NCI-H82 treated with DMSO at 0.1 percent for 48 hours (cell line): Measurements from ENCODE around the gene C16orf89.
A peak's percentile ranks its signal among the peaks of the same experiment; 100 is the strongest.

ENCODE experiments used
- DNase-seq: peaks from one replicate; lab custom pipeline; 2025; ENCODE audit not compliant: unreplicated experiment; lab: John Stamatoyannopoulos, UW

C16orf89 gene

DNA sequence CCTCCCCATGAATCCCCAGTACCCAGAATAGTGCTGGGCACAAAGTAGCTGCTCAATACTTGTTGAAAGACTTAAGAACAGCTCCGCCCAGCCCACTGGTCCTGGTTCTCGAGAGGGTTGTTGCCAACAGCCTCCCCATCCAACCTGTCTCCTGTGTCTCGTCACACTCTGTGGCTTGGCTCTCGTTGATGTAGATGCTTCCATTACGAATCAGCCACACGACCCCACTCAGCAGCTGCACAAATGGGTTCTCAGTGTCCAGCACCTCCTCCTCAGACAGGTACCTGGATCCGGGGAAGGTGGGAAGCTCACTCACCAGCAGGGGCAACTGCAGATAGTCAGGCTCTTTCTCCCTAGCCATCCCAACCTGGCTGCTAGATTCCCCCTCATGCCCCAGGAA is 34.2 kb downstream of the C16orf89 start:
- no peak for DNase-seq

DNA sequence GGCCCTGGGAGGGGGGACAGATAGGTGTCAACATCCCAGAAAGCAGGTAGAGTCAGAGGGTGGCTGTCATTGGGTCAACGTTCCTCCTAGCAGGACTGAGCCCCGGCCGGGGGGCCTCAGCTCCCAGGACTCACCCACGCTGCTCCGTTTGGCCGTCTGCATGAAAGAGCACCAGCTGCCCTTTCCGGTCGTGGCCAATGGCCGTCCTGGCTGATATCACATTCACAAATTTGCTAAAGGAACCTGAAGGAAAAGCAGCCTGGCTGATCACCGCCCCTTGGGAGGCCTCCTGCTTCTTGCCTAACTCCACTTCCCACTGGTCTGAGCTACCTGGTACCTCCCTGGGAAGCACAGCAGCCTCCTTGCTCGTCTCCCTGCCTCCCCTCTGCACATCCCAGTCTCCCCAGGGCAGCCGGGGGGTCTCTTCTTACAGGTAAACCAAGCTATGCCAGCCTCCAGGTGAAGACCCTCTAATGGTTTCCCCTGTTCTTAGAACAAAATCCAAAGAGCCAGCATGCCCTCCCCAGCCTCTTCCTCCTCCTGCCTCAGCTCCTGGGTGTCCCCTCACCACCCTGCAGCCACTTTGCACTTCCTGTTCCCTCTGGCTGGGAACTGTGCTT is 35.4 kb downstream of the C16orf89 start:
- DNase-seq = no peak

DNA sequence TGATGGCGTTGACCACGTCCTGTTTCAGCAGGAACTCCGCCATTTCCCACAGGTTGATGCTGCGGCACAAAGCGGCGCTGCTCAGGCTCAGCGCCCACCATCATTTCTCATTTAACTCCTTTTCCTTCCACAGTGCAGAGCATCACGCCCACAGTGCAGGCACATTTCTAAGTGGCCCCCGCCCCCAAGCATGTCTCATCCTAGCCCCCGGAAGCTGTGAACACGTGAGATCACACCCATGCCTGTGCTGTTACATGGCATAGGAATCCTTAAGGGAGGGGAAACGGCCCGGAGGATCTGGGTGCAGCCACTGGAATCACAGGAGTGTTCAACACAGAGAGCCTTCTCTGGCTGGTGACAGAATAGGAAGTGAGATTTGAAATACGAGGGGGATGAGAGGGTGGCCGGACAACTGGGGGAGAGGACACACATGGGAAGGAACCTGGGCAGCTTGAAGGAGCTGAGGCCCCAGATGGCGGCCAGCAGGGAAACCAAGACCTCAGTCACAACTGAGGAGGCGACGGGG is 36.7 kb downstream of the C16orf89 start:
- DNase-seq = no peak

DNA sequence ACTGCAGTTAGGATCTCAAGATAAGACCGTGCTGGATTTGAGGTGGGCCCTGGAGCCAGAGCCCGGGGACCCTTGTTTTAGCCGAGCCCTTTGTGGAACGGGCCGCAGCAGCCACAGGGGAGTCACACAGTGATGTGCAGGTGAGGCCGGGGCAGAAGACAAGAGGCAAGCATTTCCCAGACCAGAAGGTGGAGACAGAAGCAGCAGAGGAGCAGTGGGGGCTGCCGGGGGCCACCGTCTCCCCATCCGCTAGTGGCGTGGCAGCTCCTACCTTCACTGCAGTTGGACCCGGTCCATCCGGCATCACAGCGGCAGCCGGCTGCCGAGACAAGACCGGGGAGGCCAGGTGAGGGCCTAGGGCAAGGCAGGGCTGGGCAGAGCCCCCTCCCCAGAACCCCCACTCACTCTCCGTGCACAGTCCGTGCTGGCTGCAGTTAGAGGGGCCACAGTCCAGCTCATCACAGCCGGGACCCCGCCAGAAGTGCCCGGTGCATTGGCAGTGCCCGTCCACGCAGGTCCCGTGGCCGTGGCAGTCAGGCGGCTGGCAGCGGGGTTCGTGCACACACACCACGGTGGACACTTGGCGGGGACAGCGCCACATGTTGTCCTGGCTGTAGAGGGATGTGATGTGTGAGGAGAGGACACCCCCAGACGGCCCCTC is 38.1 kb downstream of the C16orf89 start:
- no peak for DNase-seq

DNA sequence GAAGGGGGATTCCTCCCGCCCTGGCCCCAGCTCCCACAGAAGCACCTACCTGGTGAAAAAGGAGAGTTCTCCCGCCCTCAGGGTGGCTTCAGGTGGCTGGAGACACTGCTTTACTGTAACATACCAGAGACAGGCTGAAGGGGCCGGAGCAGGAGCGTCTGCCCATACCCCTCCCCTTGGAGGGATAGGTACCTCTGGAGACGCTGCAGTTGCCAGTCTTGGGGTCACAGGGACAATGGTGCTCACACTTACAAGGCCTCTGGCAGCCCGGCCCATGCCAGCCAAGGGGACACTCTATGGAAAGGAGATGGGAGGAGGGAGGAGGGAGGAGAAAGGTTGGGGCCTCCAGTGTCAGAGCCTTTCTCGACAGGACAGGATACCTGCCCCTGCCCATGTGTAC is 38.7 kb downstream of the C16orf89 start:
- no peak for DNase-seq

DNA sequence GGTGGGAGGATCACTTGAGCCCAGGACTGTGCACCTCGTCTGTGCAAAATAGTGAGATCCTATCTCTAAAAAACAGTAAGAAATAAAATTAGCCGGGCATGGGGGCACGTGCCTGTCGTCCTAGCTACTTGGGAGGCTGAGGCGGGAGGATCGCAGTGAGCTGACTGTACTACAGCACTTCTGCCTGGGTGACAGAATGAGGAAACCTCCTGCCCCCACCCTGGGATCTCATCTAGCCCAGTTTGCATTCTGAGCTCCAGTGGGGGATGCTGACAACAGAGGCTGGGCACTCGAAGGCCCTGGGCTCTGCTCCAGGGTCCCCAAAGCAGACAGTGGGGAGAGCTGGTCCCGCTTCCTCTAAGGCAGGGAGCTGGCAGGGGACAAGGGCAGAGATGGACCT is 39.1 kb downstream of the C16orf89 start:
- DNase-seq = no peak

DNA sequence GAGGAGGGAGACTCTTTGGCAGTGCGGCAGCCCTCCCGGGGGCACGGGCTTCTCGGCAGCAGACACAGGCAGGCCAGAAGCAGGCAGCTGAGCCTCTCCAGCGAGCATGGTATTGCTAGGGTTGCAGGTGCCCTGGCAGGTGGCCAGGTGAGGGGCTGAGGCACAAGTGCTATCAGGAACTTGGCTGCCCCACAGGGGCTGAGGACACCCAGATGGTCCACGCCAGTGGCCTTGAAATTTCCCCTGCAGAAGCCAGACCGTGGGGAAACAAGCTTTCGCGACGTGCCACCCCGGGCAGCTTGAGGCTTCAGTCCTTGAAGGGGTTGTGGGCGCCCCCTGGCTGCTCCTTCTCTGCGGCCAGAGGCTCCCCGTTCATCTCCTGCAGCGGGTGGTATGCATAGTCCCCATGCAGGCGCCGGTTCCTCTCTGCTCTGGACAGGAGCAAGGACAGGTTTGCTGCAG is 40.6 kb downstream of the C16orf89 start:
- DNase-seq = peak; percentile 18

DNA sequence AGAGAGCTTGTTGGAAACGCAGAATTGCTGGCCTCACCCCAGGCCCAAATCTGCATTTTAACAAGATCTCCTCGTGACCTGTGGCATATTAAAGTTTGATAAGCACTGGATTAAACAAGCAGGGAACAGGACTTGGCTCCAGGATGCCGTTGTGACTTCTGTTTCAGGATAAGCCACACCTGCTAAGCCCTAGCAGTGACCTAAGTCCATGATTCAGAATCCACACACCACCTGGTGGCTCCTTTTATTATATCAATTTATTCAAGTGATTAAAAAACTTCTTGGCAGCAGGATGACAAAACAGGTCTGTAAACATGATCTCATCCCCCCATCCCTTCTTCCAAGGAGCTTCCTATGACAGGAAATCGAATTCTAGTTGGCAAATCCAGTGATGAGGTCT is 41.1 kb downstream of the C16orf89 start:
- DNase-seq = peak; percentile 40

DNA sequence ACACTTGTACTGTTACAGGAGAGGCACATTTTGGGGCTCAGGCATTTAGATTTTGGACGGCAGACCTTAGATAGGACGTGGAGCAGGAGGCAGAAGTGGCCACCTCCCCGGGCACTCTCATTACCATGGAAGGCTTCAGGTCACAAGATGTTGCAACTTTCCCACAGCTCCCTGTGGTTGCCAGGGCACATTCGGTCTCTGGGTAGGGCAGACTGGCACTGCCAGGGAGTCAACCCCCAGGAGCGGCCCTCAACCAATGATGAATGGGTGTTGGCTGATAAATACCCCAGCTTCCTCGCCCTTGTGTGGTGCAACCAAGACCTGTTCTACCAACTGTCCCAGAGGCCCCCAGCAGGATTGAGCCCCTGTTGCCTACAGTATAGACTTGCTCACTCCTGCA is 43.2 kb downstream of the C16orf89 start:
- DNase-seq = no peak

DNA sequence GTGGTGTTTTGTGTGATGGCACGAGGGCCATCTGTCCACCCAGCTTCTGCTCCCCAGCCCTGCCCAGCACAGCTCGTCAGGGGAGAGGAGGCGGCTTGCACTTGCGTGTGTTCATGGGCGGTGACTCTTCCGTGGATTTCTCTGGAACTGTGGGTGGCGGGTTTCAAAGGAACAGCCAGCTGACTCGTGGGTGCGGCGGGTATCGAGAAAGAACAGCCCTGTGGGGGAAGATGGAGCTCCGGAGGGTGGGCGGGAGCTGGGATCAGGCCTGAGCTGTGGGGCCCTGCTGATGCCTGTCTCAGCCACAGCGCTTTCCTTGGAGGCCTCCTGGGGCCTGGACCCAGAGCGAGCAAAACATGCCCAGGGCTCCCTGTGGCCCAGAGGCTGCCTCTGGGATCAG is 45.2 kb downstream of the C16orf89 start:
- DNase-seq = no peak

DNA sequence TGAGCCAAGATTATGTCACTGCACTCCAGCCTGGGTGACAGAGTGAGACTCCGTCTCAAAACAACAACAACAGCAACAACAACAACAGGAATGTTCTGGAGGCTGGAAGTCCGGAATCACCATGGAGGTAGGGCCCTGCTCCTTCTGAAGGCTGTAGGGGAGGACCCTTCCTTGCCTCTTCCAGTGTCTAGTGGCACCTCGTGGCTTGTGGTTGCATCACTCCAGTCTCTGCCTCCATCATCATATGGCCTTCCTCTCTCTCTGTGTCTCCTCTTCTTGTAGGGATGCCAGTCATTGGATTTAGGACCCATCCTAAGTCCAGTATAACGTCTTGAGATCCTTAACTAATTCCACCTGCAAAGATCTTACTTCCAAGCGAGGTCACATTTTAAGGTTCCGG is 46.0 kb downstream of the C16orf89 start:
- DNase-seq = no peak

DNA sequence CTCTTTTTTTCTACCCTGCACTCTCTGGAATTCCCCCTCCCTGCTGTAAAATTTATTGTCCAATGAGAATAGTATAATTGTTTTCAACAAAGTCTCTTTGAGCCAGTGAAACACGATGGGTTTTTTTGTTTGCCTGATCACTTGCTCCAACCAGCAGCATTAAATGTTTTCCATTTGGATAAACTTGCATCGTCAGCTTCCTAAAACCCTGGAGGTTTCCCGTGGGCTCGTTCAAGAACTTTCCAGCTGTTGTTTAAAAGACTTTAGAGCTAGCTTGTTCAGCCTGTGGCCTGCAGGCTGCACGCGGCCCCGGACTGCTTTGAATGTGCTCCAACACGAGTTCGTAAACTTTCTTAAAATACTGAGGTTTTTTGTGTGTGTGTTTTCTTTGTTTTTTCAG is 47.0 kb downstream of the C16orf89 start:
- DNase-seq = no peak

DNA sequence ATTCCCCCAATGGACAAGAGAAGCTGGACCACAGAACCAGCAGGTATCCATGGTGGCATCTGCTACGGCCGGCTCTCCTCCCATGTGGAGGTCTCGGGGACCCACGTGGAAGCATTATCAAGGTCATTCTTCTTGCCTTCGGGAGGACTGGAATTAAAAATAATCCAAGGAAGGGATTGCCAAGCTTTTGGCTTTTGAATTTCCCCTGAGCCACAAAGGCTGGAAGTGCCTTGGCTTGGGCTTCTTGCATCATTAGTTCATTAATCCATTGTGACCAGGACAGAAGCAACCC is 48.1 kb downstream of the C16orf89 start:
- no peak for DNase-seq

DNA sequence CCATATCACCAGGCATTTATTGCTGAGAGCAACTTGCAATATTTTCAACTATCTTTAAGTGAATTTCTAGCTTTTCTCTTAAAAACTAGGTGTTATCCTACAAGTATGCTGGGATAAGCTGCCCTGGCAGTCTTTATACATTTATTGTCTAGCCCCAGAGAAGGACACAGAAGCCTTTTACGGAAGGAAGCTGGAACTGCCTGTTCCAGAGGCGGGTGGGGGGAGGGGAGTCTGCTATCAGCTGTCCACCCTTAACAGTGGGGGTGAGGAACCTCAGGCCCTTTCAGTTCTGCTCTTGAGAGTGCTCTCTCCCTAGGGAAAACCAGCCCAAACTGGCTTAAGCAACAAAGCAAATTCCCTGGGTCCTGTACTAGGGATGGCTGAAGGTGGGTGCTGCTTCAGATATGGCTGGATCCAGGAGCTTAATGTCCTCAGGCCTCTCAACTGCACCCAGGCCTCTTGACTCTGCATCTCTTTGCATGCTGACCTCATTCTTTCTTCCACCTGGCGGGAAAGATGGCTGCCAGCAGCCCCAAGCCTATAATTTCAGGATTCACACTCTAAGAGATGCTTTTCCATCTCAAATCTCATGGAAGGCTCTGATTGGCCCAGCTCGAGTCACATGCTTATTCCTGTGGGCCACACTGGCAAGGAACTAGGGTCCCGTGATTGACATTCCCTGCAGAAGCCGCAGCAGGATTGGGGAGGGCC is 48.6 kb downstream of the C16orf89 start:
- DNase-seq = no peak

DNA sequence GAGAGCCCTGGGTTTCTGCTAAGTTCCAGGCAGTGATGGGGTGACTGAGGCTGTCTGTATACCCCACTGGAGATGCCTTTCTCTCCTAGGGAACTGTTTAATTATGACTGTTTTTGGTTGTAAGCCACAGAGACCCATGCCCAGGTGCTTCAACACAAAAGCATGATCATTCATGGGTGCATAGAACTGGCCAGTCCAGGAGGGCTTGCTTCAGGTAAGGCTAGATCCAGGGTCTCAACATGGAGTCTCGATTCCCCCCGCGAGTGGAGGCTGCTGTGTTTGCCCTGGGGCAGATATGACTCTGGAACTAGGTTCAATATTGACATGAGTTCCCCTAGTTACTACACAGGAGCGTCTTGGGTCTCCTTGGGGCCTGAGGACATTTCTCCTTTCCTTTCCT is 49.9 kb downstream of the C16orf89 start:
- DNase-seq = no peak

DNA sequence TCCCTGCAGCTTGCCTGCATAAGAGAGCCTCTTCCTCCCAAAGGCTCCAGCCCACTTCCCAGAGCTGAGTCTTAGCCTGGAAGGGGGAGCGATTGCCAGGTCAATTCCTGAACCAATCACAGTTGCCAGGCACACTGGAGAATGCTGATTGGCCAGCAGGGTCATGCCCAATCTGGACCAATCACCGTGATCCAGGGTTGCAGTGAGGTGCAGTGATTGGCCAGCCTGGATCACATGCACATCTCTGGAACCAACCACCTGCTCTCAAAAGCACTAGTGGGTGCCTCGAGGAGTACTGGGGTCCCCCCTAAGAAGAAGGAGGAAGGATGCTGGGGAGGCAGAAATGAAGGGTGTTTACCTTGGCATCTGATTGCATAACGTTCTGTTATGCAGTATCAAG is 50.4 kb downstream of the C16orf89 start:
- DNase-seq = no peak

DNA sequence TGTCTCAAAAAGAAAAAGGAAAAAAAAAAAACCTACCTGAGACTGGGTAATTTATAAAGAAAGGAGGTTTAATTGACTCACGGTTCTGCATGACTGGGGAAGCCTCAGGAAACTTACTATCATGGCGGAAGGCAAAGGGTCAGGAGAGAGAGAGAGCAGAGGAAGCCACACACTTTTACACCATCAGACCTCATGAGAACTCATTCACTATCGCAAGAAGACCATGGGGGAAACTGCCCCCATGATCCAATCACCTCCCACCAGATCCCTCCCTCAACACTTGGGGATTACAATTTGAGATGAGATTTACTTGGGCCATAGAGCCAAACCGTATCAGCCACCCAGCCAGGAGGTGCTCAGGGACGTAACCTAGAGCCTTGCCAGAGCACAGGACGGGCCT is 52.9 kb downstream of the C16orf89 start:
- no peak for DNase-seq

DNA sequence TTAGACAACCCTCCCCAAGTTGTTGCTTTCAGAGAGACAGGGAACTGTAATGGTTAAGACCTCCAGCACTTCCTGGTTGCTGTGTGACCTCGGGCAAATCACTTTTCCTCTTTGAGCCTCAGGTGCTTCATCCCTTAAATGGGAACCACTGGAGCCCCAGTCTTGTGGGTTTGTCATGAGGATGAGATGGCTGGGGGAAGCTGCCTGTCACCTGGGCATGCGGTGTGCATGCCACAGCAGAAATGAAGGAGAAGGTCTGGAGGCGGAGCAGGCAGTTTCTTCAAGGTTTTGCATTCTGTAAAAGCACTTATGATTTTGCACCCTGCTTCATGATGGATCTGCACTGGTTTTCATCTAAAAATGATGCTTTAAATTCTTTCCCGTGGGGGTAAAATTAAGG is 54.1 kb downstream of the C16orf89 start:
- no peak for DNase-seq

DNA sequence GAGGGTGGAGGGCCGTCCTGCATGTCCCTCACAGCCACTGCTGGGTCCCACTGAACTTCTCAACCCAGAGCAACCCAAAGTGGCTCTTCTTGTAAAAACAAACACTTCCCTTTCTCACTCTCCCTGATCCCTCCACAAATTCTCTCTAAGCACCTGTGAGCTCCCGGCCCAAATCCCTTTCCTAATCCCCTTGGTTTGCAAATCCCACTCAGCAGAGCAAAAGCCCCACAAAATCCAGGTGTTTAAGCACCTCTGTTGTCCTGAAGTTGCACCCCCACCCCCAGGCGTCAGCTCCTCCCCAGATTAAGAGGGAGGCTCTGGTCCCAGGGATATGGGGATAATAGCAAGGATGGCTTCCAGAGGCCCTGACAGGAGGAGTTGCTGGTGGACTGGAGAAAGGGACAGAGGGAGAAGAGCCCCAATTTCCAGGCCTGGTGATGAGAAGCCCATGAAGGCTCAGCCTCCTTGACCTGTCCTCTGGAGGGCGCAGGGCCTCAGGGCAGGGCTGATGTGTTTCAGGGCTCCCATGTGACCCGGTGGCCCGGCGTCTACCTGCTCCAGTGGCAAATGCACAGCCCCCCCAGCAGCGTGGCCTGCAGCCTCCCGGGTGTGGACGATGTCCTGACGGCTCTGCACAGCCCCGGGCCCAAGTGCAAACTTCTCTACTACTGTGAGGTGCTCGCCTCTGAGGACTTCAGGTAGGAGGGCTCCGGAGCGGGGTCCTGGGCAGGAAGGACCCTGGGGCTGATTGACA is 55.0 kb downstream of the C16orf89 start:
- peak; percentile 66 for DNase-seq

DNA sequence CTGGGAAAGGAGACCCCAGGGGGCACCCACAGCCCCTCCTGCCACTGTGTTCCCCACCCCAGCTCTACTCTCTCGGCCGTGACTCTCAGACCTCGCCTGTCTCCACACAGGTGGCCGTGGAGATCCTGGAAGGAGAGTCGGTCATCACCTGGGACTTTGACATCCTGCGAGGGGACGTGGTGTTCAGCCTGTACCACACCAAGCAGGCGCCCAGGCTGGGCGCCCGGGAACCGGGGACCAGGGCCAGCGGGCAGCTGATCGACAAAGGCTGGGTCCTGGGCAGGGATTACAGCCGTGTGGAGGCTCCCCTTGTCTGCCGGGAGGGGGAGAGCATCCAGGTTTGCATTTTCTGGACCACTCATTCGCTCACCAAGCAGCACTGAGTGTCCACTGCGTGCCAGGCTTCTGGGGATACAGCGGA is 57.4 kb downstream of the C16orf89 start:
- DNase-seq = no peak

DNA sequence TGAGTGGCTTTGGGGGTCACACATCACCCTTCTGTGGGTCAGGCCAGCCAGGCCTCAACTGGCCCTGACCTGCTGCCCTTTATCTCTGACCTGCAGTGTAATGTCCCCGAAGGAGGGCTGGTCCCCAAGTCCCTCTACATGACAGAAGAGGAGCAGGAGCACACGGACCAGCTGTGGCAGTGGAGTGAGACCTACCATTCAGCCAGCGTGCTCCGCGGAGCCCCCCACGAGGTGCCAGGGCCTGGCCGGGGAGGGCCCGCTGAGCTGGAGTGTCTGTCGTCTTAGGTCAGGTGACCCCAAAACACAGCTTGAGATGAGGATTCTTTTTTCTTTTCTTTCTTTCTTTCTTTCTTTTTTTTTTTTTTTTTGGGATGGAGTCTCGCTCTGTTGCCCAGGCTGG is 58.5 kb downstream of the C16orf89 start:
- no peak for DNase-seq
